ENCODE data around the gene XRCC1. TPM values are rescaled to one million over a fixed set of nuclear protein-coding genes. Genes with fewer than 3 reads are reported as not detected.

XRCC1 gene
- 43.4 TPM for total RNA-seq

GRCh38 chr19:43575156-43575950 is at the start of gene XRCC1, which contains the start of gene PINLYP:
Gene XRCC1 (minus strand): TSS chr19:43575527. CDS start chr19:43575458, 69 bp downstream.
Gene PINLYP (plus strand): TSS chr19:43575801. CDS start chr19:43577192, 1,391 bp downstream.
- DNase-seq (ENCODE audit: low read depth in 2 of 3, low spot score in 2 of 3) = peak; percentile 93 to 100 (median 99)

GRCh38 chr19:43624933-43625332 is 49.6 kb upstream of the XRCC1 start:
- DNase-seq (ENCODE audit: low read depth in 2 of 3, low spot score in 2 of 3) = peak; percentile 65 to 91 (median 88)

DNA sequence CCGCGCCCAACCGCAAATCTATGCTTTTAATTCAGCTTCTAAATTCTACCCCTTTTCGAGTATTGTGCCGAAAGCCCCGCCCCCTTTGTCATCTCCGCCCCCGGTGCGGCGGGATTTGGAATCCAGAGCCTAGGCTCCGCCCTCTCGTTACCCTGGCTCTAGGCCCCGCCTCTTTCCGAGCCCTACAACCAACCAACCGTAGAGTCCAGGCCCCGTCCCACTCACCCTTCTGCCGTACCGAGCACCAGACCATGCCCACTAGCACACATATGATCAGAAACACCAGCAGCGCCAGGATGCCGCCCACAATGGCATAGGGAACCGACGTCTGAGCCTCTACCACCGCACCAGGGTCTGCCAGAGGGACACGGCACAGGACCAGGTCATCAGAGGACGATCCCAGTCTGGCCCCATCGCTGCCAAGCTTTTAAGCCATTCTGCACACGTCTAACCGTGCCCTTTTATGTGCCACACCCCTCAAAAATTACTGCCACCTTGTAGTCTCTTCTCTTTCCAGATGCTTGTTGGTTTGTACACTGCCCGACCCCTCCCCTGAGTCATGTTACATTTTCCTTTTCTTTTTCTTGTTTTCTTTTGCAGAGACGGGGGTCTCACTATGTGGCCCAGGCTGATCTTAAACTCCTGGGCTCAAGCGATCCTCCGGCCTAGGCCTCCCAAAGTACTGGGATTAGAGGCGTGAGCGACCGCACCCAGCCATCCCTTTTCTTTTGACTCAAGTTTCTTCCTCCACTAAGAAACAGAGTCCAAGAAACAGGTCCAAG is 48.8 kb upstream of the XRCC1 start:
- DNase-seq (ENCODE audit: low read depth in 2 of 3, low spot score in 2 of 3) = no peak

DNA sequence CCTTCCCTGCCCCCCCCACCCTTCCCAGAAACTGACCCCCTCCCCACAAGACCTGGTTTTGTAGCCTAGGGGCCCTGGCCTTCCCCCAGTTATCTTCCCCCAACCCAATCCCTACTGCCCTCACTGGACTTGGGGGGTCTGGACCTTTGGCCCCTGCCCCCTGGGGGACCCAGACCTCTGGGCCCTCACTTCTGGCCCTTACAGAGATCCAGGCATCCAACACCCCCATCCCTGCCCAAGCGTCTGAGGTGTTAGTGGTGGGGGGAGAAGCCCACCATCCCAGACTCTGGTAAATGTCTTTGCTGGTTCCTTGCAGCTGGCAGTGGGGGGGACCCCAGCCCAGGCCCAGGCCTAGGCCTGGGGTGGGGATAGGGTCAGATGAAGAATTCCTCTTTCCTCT is 47.6 kb upstream of the XRCC1 start:
- no peak for DNase-seq (ENCODE audit: low read depth in 2 of 3, low spot score in 2 of 3)

DNA sequence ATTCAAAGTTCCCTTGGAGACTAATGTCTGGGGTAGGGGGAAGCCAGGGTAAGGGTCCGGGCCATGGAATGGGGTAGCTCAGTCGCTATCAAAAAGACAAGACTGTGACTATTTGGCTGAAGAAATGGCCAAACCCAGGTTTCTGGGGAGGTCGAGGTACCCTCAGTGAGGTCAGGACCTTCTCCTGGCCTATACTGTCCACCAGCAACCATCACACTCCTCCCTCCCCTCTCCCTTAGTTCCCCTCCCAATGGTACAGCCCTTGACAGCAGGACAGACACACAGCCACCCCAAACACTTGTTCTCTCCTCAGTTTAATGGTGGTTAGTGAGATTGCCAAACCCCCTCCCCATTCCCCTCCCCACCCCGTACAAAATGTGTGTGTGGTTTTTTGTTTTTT is 46.7 kb upstream of the XRCC1 start:
- no peak for DNase-seq (ENCODE audit: low read depth in 2 of 3, low spot score in 2 of 3)

- DNase-seq (ENCODE audit: low read depth in 2 of 3, low spot score in 2 of 3) = no peak
These were observed 45.0 kb upstream of the XRCC1 start for GRCh38 chr19:43620061-43621001.

GRCh38 chr19:43619262-43620060 is 44.1 kb upstream of the XRCC1 start, which contains the start of gene ZNF428:
Gene ZNF428 (minus strand): TSS chr19:43619629. CDS start chr19:43614304, 5,325 bp downstream.
- peak; percentile 77 to 94 (median 92) for DNase-seq (ENCODE audit: low read depth in 2 of 3, low spot score in 2 of 3)

GRCh38 chr19:43618921-43619261 is 43.6 kb upstream of the XRCC1 start:
- peak in 1 of 3 donors; percentile 60 for DNase-seq (ENCODE audit: low read depth in 2 of 3, low spot score in 2 of 3)

DNA sequence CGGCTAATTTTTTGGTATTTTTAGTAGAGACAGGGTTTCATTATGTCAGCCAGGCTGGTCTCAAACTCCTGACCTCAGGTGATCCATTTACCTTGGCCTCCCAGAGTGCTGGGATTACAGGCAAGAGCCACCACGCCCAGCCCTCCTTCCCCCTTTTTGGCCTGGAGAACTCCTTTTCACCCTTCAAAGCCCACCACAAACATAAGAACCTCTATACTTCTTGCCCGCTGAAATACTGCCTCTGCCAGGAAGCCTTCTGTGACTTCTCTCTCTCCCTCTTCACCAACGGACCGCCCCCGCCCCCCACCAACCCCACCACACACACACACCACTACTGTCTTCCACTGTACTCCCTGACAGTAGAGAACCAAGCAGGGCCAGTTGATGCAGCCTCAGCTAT is 41.6 kb upstream of the XRCC1 start:
- DNase-seq (ENCODE audit: low read depth in 2 of 3, low spot score in 2 of 3) = no peak

DNA sequence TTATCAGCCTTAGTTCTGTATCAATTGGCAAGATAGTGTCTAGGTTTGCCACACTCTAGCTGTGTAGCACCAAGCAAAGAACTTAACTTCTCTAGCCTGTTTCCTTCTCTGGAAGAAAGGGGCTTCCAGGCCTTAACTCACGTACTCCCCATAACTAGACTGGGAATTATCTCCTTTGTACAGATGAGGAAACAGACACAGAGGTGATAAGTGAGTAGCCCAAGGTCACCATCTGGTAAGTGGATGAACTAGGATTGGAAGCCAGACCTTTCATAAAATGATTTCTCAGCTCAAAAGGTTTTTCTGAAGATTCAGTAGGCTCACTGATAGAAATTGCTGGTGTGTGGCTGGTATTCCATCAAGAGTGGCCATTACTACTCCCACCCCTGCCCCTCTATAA is 41.0 kb upstream of the XRCC1 start:
- no peak for DNase-seq (ENCODE audit: low read depth in 2 of 3, low spot score in 2 of 3)

- DNase-seq (ENCODE audit: low read depth in 2 of 3, low spot score in 2 of 3) = no peak
These were observed 37.0 kb upstream of the XRCC1 start for GRCh38 chr19:43612374-43612773.

GRCh38 chr19:43611788-43612187 is 36.5 kb upstream of the XRCC1 start, which contains the start of gene SRRM5:
Gene SRRM5 (plus strand): TSS chr19:43612088. CDS start chr19:43612122, 34 bp downstream.
- DNase-seq (ENCODE audit: low read depth in 2 of 3, low spot score in 2 of 3) = no peak

DNA sequence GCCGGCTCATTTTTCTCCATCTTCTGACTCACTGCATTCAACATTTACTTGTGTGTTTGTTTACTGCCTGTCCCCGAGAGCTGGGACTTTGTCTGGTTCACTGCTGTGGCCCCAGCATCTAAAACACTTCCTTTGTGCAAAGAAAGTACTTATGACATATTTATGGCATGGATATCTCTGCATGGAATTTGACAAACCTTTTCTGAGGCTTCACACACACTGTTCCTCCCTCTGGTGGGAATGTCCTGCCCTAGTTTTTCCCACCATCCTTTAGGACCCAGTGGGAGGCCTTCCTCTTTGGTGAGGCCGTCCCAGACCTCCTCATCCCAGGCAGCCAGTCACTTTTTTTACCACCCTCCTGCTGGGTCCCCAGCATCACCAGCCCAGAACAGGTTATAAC is 35.2 kb upstream of the XRCC1 start:
- DNase-seq (ENCODE audit: low read depth in 2 of 3, low spot score in 2 of 3) = no peak

GRCh38 chr19:43609872-43610271 is 34.5 kb upstream of the XRCC1 start:
- no peak for DNase-seq (ENCODE audit: low read depth in 2 of 3, low spot score in 2 of 3)

DNA sequence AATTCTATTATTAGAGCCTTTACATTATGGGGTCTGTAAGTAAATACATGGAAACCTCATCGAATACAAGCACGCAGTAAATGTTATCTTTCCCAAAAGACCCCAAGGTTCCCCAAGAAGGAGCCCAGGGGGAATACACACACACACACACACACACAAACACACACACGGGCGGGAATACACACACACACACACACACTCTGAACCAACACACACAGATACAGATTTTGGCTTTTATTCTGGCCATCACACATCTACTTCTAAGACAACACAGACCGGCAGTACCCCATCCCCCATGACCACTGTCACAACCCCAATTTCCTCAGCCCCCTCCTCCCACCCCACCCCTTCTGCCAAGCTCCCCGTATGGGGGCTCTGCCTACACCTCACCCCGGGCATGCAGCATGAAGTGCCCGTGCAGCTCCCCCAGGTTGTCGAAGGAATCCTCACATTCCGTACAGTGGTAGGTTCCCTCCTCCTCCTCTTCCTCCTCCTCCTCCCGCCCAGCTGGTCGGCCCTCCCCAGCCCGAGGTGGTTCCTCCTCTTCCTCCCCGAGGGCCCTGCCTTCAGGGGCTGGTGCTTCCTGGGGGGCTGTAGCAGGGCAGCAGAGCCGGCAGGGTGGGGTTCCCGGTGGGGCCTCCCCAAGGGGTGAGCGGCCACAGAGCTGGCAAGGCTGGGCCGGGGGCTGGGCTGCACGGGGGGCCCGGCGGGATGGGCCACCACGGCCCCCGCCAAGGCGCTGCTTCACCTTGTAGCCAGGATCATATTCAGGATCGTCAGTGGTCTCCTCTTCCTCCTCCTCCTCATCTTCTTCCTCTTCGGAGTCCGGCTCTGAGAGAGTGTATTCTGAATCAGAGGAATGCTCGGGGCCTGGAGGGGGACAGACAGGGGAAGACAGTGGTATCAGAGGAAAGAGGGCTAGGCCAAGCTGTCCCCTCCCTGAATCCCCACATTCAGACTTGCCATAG is 32.2 kb upstream of the XRCC1 start:
- no peak for DNase-seq (ENCODE audit: low read depth in 2 of 3, low spot score in 2 of 3)

DNA sequence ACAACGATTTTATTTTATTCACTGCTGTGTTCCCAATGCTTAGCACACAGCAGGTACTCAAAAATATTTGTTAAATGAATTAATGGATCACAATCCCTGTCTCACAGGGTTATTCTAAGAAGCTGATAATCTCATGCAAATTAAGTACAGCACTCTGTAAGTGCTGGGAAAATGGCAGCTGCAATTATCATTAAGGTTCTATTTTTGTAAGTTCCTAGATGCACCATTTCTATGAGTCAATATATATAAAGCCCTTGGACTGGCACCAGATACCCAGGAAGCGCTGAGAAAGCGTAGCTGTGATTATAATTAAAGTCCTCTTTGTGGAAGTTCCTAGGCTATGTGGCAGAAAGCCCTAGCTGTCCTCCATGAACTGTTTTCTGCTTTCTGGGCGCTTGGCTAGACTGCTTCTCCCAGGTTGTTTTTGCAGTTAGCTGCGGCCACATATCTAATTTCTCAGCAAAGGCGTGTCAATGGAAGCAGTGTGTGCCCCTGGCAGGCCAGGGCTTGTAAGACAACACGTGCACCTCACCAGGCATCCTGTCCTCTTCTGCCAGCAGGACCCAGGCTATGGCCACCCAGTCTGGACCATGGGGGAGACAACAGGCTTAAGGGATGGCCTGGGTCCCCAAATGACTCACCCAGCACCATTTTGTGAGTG is 31.4 kb upstream of the XRCC1 start:
- no peak for DNase-seq (ENCODE audit: low read depth in 2 of 3, low spot score in 2 of 3)

DNA sequence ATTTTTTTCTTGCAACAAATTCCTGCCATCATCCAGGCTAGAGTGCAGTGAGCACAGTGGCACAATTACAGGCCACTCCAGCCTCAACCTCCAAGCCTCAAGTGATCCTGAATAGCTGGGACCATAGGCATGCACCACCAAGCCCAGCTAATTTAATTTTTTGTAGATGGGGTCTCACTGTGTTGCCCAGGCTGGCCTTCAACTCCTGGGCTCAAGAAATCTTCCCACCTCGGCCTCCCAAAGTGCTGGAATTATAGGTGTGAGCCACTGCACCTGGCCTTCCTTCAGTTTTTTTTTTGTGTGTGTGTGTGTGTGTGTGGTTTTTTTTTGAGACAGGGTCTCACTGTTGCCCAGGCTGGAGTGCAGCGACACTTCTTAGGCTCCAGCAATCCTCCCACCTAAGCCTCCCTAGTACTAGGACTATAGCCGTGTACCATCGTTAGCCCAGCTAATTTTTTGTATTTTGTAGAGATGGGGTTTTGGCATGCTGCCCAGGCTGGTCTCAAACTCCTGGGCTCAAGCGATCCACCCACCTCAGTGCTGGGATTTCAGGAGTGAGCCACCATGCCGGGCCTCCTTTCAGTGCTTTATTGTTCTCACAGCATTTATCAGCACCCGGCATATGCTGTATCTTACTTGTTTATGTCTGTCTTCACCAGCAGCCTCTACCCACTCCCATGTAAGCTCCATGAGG is 30.7 kb upstream of the XRCC1 start:
- DNase-seq (ENCODE audit: low read depth in 2 of 3, low spot score in 2 of 3) = no peak

Measured in hematopoietic multipotent progenitor cell (in vitro differentiated cells).